GM19239 (cell line): Measurements from ENCODE around the gene PTPRN2.
"Not testable (repeated sequence)": the region's sequence is repeated elsewhere in the genome, so short reads cannot be mapped to it uniquely, and the experiment has no call there.

ENCODE experiments used
- DNase-seq: peaks from one replicate; pipeline ENCODE4 v3.0.0; 2011; ENCODE audit warnings: low spot score; ENCODE audit not compliant: insufficient read length
- FAIRE-seq: peaks from 2 replicates; lab custom pipeline; 2011; peaks lifted over from hg19 to GRCh38; lab: Jason Lieb, UNC

PTPRN2 gene

DNA sequence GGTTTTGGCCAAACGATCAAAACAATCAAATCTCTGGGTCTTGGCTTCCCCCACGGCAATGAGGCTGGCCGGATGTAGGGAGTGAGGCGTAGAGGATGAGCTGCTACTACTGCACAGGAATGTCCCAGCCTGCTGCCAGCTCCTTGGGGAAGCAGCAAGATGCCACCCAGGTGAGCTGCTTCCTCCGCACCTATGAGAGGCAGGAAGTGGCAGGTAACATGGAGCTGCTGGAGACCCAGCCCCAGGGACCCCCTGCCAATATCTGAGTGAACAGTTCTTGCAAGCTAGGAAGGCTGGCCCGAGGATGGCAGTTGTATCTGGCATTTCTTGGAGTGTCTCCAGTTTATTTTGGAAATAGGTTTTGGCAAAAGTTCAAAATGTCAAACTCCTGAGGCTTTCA is 837.3 kb downstream of the PTPRN2 start:
- FAIRE-seq = no peak
- no peak for DNase-seq

- DNase-seq (no peak), FAIRE-seq (no peak)
Observed at GRCh38 chr7:157745721-157746709, 841.6 kb downstream of the PTPRN2 start.

- no peak for FAIRE-seq
- no peak for DNase-seq
Observed at GRCh38 chr7:157744786-157745601, 842.6 kb downstream of the PTPRN2 start.

DNA sequence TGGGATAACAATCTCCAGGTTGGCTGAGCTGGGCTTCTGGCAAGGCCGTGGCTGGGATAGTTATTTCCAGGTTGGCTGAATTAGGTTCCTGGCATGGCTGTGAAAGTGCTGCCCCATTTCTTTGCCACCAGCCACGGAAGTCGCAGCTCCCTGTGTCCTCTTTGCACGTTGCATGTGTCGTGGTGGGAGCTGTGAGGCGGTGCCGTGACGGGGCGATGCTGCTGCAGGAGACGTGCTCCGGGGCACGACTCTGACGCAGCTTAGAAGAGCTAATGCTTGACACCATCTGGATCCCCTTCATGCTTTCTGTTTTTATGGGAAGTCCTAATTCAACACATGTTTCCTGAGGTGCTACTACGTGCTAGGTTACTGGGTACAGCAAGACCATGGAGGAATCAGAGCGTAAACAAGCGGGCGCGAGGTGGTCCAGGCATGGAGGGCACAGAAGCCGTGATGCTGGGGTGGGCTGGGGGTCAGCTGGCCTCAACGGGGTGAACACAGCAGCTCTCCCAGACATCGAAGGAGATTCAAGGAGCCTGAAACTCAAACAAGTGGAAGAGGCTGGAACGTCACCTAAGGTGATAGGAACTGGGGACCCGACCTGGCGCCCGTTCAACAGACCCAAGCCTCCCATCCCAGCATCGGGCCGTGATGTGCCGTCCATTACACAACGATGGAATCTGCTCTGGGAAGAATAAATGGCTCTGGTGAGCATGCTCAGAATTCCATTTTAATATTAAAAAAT is 843.7 kb downstream of the PTPRN2 start:
- DNase-seq (no peak), FAIRE-seq (no peak)

- FAIRE-seq = no peak
- DNase-seq = no peak
Observed at GRCh38 chr7:157740251-157740798, 847.3 kb downstream of the PTPRN2 start.

- FAIRE-seq (no peak), DNase-seq (no peak)
Observed at GRCh38 chr7:157739650-157740049, 848.0 kb downstream of the PTPRN2 start.

DNA sequence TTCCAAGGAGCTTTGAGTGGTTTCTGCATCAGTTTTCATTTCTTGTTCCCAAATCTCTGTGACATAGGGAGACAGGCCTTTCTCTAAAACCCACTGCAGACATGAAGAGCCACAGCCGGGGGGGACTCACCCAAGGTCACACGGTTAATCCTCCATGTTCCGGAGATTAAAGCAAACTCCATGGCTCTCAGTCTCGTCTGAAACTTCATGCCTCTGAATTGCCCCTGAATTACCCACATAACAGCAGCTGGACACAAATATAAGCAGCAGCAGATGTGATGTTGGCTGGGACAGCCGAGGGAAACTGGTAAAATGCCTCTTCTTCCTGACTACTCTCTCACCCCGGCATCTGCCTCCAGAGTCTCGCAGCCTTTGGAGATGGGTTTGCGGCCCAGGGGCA is 848.6 kb downstream of the PTPRN2 start:
- DNase-seq (no peak), FAIRE-seq (no peak)

GRCh38 chr7:157738066-157738460 is 849.6 kb downstream of the PTPRN2 start:
- FAIRE-seq (no peak), DNase-seq (no peak)

DNA sequence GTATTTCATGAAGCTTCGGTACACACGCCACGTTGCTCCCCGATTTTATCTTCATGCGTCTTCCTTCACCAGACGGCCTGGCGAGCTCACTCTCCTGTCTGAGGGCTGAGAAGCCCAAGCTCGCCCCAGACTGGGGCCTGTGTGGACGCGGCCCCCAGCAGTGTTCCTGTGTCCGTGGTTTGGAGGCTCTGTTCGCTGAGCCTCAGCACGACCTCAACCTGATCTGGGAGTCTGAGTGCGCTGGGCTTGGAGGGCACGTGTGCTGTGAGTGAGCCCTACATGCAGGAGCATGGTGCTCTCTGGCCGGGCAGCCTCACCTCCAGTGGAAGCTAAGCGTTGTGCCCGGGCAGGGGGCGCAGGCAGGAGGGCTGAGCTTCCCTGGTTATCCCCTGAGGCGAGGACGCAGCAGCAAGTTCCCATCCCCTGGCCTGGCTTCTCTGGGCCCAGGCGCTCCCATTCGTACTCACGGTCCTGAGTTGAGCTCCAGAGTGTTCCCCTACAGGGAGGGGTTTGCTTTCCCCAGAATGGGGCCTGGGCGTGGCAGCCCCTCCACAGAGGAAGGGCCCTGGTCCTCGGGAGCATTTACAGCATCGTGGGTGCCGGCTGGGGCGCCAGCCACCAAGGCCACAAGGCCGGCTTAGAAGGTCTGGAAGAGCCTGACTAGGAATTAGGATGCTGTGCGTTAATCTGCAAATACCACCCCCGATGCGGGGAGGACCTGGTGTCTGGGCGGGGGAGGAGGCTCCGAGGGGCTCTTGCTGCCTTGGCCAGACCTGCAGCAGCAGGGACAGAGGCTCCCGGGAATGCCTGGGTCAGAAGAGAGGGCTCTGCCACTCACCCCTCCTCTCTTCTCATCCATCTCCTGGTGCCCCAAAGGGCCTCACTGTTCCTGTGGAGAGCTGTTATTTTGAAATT is 850.2 kb downstream of the PTPRN2 start:
- FAIRE-seq (no peak), DNase-seq (no peak)

DNA sequence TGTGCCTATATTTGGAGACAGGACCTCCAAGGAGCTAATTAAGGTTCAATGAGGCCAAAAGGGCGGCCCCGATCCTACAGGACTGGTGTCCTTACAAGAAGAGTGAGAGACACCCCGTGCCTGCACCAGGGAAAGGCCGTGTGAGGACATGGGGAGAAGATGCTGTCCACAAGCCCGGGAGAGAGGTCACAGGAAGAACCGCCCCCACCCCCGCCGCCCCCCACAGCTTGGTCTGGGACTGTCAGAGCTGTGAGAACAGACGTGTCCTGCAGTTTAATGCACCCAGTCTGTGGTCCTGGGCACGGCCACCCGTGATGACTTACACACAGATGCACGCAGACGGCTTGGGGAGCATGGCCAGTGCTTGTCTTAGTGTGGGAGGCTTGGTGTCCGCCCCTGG is 851.3 kb downstream of the PTPRN2 start:
- FAIRE-seq (no peak), DNase-seq (no peak)

GRCh38 chr7:157735826-157736225 is 851.8 kb downstream of the PTPRN2 start:
- FAIRE-seq = no peak

GRCh38 chr7:157734676-157735640 is 852.7 kb downstream of the PTPRN2 start:
- FAIRE-seq = no peak

More at GRCh38 chr7:157735826-157736225, 851.8 kb downstream of the PTPRN2 start:
- no peak for DNase-seq

GRCh38 chr7:157733760-157734395 is 853.7 kb downstream of the PTPRN2 start:
- FAIRE-seq, DNase-seq: not testable (repeated sequence)

More at GRCh38 chr7:157734676-157735640, 852.7 kb downstream of the PTPRN2 start:
- DNase-seq = no peak

GRCh38 chr7:157731126-157731525 is 856.5 kb downstream of the PTPRN2 start:
- FAIRE-seq (no peak), DNase-seq (no peak)

GRCh38 chr7:157730614-157731013 is 857.0 kb downstream of the PTPRN2 start:
- FAIRE-seq (no peak), DNase-seq (no peak)

DNA sequence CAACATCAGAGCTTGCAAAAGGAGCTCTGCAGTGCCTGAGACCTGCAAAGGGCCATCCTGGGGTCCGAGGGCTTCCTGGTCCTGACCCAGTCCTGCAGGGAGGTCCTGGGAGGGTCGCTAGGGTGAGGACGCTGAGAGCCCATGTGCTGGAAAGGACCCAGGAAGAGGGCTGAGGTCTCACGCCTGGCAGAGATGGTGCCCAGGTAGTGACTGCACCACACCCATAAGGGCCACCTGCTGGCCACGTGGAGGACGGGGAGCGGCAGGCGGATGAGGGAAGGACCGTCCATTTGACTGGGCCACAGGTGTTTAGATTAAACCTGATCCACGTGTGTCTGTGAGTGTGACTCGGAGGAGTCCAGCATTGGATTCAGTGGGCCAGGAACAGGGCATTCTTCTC is 858.1 kb downstream of the PTPRN2 start:
- no peak for DNase-seq
- no peak for FAIRE-seq

DNA sequence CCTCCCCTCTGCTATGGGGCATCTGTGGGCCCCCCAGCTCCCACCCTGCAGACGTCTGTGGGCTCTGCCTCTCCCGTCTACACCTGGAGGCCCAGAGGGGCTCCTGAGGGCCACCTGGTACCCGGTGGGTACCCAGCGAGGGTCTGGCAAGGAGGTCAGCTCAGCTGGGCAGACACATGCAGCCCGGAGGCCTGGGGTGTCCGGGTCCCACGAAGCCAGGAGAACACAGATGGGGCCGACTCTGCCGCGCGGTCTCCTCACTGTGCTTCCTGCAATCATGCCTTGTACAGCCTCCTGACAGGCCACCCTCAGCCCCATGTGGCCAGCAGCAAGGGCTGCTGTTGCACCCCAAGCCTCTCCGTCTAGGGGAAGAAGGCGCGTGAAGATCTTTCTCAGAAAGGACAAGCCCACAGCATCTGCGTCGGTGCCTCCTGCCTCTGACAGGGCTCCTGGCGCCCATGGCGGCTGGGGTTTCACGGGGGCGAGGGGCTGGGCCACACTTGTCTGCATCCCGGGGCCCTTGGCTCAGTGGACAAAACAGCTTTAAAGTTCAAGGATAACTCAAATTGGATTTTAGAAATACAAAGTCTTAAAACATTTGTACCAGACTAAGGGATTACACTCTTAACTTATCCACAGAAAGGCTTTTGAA is 859.5 kb downstream of the PTPRN2 start:
- DNase-seq (no peak), FAIRE-seq (no peak)
